Heart left ventricle (tissue), 13 donors: Measurements from ENCODE around the gene NLRP6.

ENCODE experiments used
- POLR2A ChIP-seq, 2 donors: fragments of 450-650 bp; IDR thresholded peaks; one replicate each; pipeline ENCODE4 v1.6.1; 2017; ENCODE audit warnings: antibody characterized with exemption in 2 of 2, mild to moderate bottlenecking in 2 of 2, moderate library complexity in 2 of 2
- TF ChIP-seq, protein P1 (sequence below), 12 donors: fragments of 200-600 bp; sonication (generic) in 4 of 12; IDR thresholded peaks; one replicate each; pipeline versions ENCODE4 v1.5.0 to v1.8.0; 2018 to 2022; ENCODE audit warnings: antibody characterized with exemption in 12 of 12, mild to moderate bottlenecking in 5 of 12
- donor health status: ischemic (EF 13 %, LVEDD 7.1; RV severe dilation, severe dysfunction).
- donor health status: DM: no; HTN: yes; CAD: no.
- donor health status: DM: no; HTN: no; CAD: no.
- donor health status: ischemic (EF 25% LVEDD 6.9; RV normal size, moderate dysfunction).
- donor health status: ischemic (EF 25% LVEDD 5.7; RV mildly dilated, moderate dysfunction).
- donor health status: ischemic (EF 35%, LVEDD 5.7; RV mildly dilated, moderate dysfunction).
- donor health status: nonischemic (EF 11% LVEDD 7.7; RV severe dilation, severe dysfunction).
- donor health status: DM: yes; HTN: yes; CAD: no.
- donor health status: PGD.
- donor health status: ischemic (EF 29% LVEDD 5.4; RV normal size, mild dysfunction).
- donor health status: nonischemic (EF 23%, LVEDD 6.1; RV moderate dilation, normal function).

DNA sequence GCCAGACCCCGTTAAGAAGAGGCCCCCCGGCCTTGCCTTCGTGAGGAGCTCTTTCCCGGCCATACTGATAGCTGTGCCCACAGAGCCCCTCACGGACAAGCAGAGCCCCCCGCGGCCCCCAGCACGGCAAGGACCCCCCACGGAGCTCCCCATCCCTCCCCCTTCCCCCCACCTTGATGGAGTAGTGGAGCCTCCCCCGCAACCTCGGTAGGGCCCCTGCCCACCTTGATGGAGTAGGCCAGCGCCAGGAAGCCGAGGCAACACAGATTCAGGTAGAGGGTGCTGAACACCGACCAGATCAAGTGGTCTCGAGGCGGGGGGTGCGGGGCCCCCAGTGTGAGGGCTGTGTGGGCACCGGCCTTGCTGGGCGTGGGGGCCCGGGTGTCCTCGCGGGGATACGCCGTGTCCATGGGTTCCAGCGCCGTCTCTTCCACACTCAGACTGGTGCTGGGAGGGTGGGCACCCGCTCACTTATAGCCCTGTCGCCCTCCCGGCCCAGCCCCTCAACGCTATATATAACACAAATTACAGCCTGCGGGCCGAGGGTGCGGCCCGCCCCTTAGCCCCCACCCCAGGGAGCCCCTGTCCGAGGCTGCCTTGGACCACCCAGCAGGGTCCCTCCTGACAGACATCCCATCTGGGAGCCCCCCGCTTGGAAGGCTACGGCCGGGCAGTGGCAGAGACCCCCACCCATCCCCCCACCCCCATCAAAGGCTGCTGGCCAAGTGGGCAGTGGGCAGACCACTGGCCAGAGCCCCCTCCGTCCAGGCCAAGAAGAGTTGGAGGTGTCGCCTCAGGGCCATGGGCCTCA lies 21.1 kb downstream of the NLRP6 start, which contains the start of gene IFITM5:
- TF ChIP-seq, protein P1, sequence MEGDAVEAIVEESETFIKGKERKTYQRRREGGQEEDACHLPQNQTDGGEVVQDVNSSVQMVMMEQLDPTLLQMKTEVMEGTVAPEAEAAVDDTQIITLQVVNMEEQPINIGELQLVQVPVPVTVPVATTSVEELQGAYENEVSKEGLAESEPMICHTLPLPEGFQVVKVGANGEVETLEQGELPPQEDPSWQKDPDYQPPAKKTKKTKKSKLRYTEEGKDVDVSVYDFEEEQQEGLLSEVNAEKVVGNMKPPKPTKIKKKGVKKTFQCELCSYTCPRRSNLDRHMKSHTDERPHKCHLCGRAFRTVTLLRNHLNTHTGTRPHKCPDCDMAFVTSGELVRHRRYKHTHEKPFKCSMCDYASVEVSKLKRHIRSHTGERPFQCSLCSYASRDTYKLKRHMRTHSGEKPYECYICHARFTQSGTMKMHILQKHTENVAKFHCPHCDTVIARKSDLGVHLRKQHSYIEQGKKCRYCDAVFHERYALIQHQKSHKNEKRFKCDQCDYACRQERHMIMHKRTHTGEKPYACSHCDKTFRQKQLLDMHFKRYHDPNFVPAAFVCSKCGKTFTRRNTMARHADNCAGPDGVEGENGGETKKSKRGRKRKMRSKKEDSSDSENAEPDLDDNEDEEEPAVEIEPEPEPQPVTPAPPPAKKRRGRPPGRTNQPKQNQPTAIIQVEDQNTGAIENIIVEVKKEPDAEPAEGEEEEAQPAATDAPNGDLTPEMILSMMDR (IDR thresholded peaks at IDR 0.05) = no peak
- no peak for TF ChIP-seq POLR2A (IDR thresholded peaks at IDR 0.05)
